ENCODE data around the gene SLC15A3. TPM values are rescaled to one million over a fixed set of nuclear protein-coding genes. Genes with fewer than 3 reads are reported as not detected.
A peak's percentile ranks its signal among the peaks of the same experiment; 100 is the strongest.

Gene SLC15A3
- polyA plus RNA-seq, 10 donors: 16.3 to 32.1 (median 24.4) TPM

GRCh38 chr11:60931917-60932316 is 20.1 kb downstream of the SLC15A3 start:
- DNase-seq: no peak

- no peak for DNase-seq
Observed at GRCh38 chr11:60930394-60930793, 21.6 kb downstream of the SLC15A3 start.

GRCh38 chr11:60929764-60930163 is 22.2 kb downstream of the SLC15A3 start:
- no peak for DNase-seq

GRCh38 chr11:60928563-60929001 is 23.4 kb downstream of the SLC15A3 start:
- no peak for DNase-seq

- no peak for DNase-seq
Observed at GRCh38 chr11:60927600-60927999, 24.4 kb downstream of the SLC15A3 start.

- no peak for DNase-seq
Observed at GRCh38 chr11:60927061-60927592, 24.8 kb downstream of the SLC15A3 start.

GRCh38 chr11:60926500-60926899 is 25.5 kb downstream of the SLC15A3 start:
- no peak for DNase-seq

GRCh38 chr11:60925868-60926267 is 26.1 kb downstream of the SLC15A3 start:
- no peak for DNase-seq

- peak in 1 of 3 donors; percentile 49 for DNase-seq
Observed at GRCh38 chr11:60924906-60925853, 26.8 kb downstream of the SLC15A3 start.

- DNase-seq: peak; percentile 72 to 89 (median 78)
Observed at GRCh38 chr11:60924110-60924905, 27.7 kb downstream of the SLC15A3 start, which contains the start of gene TMEM132A. Gene TMEM132A, plus strand, starts transcription at chr11:60924460. Its CDS starts 174 bp downstream, at chr11:60924634.

- no peak for DNase-seq
Observed at GRCh38 chr11:60923800-60924109, 28.2 kb downstream of the SLC15A3 start.

- DNase-seq: no peak
Observed at GRCh38 chr11:60923326-60923725, 28.6 kb downstream of the SLC15A3 start.

- no peak for DNase-seq
Observed at GRCh38 chr11:60922906-60923305, 29.1 kb downstream of the SLC15A3 start.

- DNase-seq: no peak
Observed at GRCh38 chr11:60921777-60922335, 30.1 kb downstream of the SLC15A3 start.

GRCh38 chr11:60921259-60921658 is 30.7 kb downstream of the SLC15A3 start:
- no peak for DNase-seq

- DNase-seq: no peak
Observed at GRCh38 chr11:60919956-60920355, 32.0 kb downstream of the SLC15A3 start.

GRCh38 chr11:60919320-60919719 is 32.7 kb downstream of the SLC15A3 start:
- no peak for DNase-seq

- DNase-seq: no peak
Observed at GRCh38 chr11:60918939-60919265, 33.1 kb downstream of the SLC15A3 start.

- DNase-seq: no peak
Observed at GRCh38 chr11:60918251-60918938, 33.6 kb downstream of the SLC15A3 start.

- no peak for DNase-seq
Observed at GRCh38 chr11:60917267-60917666, 34.7 kb downstream of the SLC15A3 start.

- DNase-seq: no peak
Observed at GRCh38 chr11:60916669-60917206, 35.2 kb downstream of the SLC15A3 start.

All from muscle of back (tissue), 11 donors.